ENCODE data around the gene NDFIP1.

NDFIP1 gene

DNA sequence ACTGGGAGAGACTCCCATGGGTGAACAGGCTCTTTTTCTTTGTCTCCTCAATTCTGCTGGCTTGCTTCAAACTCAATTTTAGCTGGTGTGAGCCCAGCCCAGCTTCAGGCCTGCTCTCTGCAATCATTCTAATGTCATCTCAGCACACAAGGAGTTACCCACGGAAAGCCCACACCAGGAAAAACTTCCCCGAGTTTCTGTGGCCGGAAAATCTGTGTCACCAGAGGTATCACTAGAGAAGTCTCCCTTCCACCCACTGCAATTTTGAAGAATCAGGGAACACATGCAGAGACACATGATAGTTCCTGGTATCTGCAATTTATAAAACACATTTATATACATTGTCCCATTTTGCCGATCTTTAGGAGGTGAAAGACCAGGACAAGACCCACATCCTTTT, 13.5 kb upstream of the NDFIP1 start:
- no peak for DNase-seq

DNA sequence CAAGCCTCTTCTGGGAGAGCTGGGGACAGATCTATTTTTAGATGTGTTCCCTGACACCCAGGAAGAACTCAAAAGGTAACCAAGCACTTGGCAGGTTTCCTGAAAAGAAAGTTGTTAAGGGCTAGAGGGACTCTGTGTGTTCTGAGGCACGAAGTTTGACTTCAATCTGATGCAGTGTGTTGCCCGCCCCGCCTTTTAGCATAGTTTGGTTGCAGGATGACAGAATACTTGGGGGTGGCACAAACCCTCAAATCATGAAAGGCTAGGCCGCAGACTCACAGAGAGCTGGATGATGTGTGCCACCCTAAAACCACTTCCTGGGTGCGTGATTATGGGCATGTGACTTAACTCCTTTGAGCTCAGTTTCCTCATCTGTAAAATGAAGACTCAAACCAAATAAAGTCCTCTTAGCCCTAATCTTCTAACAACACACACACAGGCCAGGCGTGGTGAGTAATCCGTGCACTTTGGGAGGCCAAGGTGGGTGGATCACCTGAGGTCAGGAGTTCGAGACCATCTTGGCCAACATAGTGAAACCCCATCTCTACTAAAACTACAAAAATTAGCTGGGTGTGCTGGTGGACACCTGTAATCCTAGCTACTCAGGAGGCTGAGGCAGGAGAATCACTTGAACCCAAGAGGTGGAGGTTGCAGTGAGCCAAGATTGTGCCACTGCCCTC, 12.8 kb upstream of the NDFIP1 start:
- DNase-seq, result peak; percentile 27

DNA sequence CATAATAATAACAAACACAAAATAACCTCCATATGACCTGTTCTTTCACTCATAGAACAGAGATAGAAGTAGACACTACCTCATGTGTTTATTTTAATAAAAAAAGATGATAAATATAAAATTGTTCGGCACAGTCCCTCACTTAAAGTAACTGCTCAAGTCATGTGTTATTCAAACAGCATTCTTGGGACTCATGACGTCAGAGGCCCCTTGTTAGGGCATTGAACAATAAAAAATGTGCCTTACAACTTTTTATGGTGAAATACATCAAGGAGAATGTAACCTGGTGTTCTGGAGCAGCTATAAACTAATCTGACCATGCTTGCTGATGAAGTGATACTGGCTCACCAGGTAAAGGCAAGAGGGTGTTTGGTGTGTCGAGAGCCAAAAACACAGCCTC, 12.2 kb upstream of the NDFIP1 start:
- no peak for DNase-seq

DNA sequence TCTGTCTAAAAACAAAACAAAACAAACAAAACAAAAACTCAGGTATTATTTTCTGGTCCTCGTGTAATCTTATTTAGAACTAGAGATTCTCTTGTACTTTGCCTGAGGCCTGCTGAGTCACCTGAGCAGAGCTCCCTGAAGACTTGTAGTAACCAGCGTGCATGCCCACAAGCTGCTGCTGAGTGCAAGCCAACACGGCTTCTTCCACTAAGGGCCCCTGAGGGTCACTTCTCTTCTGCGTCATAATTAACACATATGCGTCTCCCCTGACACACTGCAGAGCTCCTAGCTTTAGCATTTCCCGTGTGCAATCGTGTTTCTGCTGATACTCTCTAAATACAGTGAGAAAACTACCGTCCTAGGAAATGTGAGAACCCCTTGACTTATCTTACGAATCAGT, 10.9 kb upstream of the NDFIP1 start:
- DNase-seq, result no peak

DNA sequence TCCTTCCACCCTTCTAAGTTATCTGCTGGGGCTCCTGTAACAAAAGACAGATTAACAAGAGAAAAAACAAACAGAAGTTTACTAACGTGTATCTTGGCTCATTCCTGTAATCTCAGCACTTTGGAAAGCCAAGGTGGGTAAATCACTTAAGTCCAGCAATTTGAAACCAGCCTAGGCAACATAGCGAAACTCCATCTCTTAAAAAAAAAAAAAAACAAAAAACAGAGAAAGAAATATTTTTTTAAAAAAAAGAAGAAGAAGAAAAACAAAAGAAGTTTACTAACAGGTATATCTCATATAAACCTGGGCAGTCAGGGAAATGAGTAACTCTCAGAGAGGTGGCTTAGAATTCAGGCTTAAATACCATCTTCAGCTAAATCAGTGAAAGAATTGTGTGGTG, 10.3 kb upstream of the NDFIP1 start:
- DNase-seq, result no peak

DNA sequence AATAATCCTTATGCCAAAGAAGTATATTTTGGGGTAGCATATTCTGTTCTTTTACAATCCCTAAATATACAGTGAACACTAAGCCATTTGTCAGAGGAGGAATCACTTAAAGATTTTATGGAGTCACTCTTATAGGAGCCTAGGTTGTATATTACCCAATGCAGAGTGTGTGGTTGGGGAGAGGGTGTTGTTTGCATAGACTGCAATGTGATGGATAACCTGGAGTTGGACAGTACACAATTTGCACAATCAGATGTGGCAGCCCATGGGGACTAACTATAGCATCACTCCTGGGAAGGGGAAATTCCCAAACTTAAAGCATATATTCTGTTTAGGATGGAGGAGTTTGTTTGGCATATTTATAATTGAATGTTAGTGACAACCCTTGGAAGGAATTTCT, 9.6 kb upstream of the NDFIP1 start:
- no peak for DNase-seq

DNA sequence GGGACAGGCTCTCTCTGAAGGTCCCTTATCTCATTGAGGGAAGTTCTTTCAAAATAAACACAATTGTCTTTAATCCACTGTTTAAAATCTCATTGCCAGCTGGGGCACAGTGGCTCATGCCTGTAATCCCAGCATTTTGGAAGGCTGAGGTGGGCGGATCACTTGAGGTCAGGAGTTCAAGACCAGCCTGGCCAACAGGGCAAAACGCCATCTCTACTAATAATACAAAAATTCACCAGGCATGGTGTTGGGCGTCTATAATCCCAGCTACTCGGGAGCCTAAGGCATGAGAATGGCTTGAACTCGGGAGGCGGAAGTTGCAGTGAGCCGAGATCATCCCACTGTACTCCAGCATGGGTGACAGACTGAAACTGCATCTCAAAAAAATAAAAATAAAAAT, 8.3 kb upstream of the NDFIP1 start:
- no peak for DNase-seq

DNA sequence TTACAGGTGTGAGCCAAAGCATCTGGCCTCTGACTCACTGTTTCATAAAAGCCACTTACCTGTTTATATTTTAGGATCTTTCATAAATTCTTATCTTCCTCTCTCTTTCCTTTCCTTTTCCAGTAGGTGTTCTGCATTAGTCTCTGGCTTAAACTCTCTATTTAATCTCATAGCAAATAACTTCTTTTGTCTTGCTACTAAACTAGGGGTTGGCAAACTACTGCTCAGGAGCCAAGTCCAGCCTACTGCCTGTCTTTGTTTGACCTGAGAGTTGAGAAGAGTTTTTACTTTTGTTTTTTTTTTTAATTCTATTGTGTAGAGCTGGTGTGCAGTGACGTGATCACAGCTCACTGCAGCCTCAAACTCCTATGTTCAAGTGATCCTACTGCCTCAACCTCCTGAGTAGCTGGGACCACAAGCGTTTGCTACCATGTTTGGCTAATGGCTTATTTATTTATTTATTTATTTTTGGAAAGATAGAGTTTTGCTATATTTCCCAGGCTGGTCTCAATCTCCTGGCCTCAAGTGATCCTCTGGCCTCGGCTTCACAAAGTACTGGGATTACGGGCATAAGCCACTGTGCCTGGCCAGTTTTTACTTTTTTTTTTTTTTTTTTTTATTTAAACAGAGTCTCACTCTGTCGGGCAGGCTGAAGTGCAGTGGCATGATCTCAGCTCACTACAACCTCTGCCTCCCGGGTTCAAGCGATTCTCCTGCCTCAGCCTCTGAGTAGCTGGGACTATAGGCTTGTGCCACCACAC, 5.4 kb upstream of the NDFIP1 start:
- DNase-seq, result no peak

DNA sequence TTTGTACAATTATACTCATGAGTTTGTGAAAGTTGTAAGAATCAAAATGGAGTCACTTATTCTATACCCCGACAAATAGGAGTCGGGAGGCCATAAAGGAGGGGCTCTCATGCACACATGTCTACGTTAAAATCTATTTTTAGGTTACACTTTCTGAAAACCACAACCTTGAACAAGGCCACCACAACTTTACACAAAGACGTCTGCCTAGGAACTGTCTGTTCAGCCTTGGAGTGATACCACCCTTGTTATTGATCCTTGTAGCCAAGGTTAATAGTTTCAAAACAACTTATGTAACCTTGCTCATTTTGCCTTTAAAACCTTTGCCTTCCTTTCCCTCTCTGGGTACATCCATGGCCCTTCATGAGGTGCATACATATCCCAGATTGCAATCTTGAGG, 4.1 kb upstream of the NDFIP1 start:
- peak; percentile 17 for DNase-seq

DNA sequence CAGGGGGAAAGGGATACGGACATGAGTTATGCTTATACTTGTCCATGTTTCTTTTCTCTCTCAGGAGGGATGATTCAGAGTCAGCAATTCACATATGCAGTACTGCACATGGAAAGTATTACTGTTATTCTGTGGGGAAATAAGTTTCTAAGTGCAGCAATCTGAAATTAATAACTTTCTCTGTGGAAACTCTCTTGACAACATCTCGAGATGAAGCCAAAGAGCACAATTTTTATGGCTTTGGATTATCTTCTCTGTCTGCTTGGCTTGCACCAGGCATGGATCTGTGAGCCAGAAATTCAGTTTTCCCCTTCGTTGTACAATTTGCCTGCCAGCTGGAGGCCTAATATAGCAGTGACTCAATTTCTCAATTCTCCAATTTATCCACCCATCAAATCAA, 2.5 kb upstream of the NDFIP1 start:
- DNase-seq, result no peak

DNA sequence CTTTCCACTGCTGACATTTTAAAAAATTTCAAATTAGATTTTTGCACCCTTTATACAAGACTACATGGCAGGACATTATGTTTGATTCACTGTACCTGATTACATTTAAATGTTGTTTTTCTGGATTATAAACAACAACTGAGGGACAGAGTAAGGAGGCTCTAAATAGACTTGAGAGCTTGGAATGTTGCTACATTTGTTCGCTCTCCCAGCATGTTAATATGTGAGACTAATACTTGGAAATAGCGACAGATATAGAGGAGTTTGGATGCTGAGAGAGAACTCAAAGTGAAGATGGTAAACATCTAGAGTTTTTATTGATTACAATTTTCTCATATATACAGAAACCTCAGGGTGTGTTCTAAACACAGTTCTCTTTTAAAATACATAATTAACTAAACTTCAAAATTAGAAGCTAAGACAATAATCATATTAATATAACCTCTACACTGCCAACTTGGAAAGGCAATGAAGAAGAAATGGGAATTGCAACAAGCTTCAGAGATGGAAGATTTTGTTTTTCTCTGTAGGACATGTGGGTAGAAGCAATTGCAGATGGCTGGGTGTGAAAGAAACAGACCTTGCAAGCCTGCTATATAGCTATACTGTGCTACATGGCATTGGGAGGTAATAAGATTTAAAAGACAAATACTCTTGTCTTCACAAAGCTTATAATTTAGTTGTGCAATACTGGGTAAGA, 1.4 kb upstream of the NDFIP1 start:
- no peak for DNase-seq

DNA sequence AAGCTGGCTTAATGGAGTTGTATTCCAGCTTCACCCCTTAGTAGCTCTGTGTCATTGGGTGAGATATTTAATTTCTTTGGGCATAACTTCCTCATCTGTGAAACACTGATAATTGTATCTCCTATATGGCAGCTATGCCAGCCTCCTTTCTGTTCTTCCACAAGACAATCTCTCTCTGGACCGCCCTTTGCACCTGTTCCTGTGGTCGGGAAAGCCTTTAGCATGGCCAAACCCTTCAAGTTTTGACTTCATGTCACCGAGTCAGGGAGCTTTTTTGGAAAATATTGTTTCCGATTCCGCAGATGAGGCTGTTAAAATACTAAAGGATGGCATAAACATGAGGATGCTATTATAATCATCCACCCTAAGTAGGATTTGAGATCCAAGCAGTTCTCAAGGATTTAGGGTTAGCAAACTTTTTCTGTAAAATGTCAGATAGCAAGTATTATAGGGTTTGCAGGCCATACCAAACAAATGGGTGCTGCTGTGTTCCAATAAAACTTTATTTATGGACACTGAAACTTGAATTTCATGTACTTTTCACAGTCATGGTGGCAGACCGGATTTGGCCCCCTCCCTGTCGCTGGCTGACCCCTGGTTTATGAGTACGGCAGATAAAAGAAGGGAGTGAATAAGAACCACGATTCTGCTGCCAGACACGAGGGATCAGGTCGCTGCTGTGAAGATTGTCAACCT, 695 bp upstream of the NDFIP1 start:
- DNase-seq, result no peak

DNA sequence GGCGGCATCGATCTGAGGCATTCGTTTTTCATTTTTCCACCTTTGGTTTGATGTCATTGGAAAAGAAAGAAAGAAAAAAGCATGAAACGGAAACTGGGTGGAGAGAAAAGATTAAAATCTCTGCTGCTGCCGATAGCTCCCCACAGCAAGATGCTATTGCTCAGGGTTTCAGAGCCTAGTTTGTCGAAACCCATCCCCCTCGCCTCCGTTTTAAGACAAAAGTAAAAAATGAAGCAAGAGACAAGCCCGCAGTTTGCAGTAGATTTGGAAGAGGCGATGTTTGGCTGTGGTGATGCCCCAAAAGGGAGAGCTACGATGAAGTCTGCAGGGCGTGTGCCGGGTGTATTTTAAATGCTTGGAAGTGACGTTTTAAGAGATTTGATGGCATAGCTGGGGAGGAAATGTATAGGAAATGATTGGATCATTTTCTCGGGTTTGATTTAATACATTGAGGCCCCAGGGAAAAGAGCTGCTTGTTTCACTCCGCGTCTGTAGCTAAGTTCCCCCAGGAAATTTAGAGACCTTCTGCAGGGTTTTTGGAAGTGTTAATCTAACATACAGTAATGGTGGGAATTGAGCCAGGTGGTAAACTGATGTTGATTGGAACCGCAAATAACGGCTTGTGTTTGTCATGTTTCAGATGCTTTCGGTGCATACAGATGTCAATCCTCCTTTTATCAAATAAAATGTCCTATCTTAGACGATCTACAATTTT, 909 bp downstream of the NDFIP1 start:
- DNase-seq, result peak; percentile 30

DNA sequence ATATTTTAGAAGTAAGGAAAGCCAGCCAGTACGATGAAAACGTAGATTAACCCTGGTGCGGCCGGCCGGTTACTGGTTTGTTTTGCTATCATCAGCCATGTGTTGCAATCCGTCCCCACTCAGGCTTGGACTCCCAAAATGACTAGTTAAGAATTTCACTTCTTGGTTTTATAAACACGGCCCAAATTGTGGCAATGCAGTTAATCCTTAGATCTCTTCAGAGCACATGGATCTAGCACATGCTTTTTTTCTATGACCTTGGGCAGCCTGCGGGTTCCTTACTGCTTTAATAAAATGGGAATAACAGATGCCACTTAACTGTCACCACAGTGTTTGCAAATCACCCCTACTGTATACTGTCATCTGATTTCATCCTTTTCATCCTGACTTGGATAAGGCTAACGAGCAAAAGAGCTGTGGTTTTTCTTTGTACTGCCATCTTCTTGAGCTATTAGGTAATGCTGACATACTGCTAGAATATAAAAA, 1.5 kb downstream of the NDFIP1 start:
- peak; percentile 99 for DNase-seq

DNA sequence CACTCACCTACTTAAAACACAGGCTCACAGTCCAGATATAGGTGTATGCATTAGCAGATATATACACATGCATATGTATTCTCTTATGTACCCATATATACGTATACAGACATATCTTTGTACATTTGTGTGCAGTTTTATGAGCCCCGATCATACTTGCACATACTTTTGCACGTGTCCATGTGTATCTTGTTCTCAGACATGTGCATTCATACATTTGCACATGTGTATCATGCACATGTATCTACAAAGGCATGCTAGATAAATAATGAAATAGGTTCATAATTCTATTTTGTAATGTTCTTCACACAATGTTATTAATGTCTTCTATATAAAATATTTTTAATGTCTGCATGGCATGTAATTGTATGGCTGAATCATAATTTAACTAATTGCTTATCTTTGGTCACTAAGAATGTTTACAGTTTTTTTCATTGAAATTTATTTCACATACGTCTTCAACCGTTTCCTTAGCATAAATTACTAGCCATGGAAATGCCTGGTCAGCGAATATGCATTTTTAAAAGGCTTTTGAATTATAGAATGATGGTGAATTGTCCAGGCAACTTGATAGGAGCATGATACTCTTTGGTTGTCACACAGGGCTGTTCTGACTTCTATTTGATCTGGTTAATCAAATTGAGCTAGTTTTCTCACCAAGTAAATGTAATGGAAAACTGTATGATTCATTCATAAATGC, 2.6 kb downstream of the NDFIP1 start:
- no peak for DNase-seq

DNA sequence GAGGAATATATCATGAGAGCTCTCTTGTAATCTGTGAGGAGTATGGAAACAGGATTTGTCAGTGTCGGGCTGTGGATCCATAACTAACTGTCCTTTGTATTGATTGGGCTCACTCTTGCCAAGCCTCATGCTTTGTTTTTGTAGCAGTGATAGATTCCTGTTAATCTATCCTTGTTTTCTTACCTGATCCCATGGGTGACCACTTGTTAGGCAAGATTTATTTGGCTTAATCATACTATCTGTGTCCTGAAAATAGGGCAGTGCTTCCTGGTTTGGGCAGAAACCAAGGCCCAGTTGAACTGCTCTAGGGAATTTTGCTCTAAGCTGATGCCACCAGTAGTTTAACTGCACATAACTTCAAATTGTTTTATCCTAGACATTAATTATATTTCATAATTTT, 6.1 kb downstream of the NDFIP1 start:
- no peak for DNase-seq

DNA sequence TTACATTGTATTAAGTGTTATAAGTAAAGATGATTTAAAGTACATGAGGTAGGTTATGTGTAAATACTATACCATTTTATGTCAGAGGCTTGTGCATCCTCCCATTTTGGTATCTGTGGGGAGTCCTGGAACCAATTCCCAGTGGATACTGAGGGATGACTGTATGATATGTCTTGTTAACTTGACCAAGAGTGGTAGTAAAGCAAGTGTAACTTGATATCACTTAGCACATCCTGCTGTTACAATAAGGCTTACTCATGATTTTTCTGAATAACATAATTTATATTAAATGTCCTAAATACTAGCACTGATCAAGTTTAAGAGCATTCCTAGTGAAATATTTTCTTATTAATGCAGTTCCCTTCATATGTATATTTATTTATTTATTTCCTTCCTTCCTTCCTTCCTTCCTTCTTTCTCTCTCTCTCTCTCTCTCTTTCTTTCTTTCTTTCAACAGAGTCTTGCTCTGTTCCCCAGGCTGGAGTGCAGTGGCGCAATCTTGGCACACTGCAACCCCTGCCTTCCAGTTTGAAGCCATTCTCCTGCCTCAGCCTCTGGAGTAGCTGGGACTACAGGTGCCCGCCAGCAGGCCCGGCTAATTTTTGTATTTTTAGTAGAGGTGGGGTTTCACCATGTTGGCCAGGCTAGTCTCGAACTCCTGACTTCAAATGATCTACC, 7.5 kb downstream of the NDFIP1 start:
- no peak for DNase-seq

DNA sequence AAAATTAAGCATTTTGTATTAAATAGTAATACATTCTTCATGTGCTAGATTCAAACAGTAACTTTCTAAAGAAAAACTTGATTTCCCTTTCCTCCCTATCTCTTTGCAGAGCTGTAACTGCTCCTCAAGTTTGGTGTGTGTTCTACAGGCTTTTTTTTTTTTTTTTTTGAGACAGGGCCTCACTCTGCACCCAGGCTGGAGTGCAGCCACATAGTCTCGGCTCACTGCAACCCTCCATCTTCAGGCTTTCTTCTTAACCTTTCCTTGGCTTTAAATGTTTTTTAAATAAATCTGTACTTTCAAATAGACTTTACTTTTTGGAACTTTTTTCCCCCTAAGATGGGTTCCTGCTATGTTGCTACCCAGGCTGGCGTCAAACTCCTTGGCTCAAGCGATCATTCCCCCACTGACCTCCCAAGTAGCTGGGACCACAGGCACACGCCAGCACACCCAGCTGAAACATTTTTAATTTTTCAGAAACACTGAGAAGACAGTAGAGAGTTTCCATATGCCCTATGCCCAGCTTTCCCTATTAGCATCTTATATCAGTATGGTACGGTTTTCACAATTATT, 9.1 kb downstream of the NDFIP1 start:
- no peak for DNase-seq

DNA sequence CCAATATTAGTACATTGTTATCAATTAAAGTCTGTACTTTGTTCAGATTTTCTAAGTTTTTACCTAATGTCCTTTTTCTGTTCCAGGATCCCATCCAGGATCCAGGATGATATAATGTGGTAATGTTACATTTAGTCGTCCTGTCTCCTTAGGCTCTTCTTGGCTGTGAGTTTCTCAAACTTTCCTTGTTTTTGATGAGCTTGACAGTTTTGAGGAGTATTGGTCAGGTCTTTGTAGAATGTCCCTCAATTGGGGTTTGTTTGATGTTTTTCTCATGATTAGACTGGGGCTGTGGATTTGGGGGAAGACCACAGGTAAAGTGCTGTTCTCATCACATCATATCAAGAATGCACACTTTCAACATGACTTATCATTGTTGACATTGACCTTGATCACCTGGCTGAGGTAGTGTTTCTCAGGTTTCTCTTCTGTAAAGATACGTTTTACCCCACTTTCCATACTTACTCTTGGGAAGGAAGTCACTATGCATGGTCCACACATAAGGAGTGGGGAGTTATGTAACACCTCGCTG, 9.6 kb downstream of the NDFIP1 start:
- no peak for DNase-seq

DNA sequence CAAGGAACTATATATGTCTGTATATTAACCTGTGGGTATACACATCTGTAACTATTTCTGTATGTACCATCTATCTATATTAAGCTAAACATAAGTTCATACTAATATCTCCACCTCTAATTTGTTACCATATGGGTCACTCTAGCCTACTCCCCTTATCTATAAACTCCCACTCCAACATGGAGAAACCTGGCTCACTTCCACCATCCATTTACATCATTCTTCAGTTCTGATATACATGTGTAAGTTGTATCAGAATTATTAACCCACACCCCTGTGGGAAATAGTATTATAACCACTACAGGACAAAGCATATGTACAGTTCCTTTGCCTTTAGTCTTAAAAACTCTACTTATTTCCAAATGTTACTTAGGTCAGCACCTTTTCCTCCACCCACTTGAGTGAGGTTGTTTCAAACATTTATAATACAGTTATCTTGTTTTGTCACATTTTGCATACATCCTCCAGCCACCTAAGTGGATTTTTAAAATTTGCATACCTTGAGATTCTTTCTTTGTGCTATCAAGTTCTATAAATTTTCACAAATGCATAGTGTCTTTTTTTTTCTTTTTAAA, 10.6 kb downstream of the NDFIP1 start:
- DNase-seq, result no peak
